HG03565 (cell line): Measurements from ENCODE around the gene RABGEF1.
"Not testable (repeated sequence)": the region's sequence is repeated elsewhere in the genome, so short reads cannot be mapped to it uniquely, and the experiment has no call there.

ENCODE experiments used
- ATAC-seq: cut with Tn5 transposase; IDR thresholded peaks from one replicate; pipeline ENCODE4 v1.9.1; 2021; ENCODE audit warnings: mild to moderate bottlenecking, moderate library complexity; ENCODE audit not compliant: unreplicated experiment

The RABGEF1 gene

DNA sequence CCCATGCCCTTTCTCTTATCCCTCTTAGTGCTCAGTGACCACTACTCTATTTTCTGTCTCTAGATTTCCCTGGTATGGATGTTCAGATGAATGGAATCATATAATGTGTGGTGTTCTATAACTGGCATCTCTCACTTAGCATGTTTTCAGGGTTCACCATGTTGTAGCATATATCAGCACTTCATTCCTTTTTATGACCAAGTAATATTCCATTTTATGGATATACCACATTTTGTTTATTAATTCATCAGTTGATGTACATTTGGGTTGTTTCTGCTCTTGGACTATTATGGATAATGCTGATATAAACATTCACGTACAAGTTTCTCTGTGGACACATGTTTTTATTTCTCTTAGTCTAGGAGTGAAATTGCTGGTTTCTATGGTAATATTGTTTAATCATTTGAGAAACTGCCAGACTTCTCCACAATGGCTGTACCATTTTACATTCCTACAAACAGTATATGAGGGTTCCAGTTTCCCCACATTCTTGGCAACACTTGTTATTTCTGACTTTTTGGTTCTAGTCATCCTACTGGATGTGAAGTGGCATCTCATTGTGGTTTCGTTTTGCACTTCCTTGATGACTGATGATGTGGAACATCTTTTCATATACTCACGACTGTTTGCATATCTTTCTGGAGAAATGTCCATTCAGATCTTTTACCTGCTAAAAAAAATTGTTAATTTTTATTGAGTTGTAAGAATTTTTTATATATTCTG lies 23.3 kb downstream of the RABGEF1 start:
- not testable (repeated sequence) for ATAC-seq

DNA sequence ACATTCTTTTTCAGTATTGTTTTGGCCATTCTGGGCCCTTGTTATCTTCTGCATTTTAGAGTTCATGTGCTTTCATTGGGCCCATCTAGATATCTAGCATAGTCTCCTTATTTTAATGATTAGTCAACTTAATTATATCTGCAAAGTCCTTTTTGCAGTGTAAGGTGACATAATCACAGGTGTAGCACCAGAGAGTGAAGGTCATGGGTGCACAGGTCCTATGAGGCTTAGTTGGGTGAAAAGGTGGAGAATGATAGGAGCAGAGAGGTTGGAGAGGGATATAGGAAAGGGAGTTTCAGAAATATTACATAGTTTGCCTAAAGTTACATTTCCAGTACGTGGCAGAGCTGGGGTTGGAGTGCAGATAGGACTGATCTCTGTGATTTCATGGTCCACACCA lies 24.4 kb downstream of the RABGEF1 start:
- not testable (repeated sequence) for ATAC-seq

DNA sequence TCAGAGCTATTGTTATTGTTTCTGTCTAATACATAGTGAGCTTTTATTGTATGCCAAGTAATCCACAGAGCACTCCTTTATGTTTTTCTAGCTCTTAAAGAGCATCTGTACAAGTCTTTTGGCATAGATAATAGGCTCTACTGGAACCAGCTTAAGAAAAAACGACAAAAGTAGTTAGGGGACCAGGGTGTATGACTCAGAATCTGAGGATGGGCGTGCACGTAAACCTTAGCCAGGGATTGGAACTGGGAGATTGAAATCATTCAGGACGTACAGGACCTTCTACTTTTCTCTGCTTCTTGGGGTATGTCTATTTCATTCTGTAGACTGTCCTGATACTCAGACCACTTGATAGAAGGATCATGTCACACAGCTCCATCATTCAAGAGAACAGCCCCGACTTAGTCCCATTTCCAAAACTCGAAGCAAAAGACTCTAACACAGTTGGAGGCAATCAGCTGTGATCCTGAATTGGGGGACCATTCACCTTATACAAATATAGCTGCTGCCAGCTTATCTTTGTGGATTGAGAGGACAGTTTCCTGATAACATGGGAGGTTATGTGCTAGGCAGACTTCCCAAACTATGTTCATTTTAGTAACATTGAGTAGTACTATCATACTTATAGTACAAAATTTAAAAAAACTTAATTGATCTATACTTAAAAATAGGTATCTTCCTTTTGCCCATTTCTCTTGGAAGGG lies 24.9 kb downstream of the RABGEF1 start:
- not testable (repeated sequence) for ATAC-seq

DNA sequence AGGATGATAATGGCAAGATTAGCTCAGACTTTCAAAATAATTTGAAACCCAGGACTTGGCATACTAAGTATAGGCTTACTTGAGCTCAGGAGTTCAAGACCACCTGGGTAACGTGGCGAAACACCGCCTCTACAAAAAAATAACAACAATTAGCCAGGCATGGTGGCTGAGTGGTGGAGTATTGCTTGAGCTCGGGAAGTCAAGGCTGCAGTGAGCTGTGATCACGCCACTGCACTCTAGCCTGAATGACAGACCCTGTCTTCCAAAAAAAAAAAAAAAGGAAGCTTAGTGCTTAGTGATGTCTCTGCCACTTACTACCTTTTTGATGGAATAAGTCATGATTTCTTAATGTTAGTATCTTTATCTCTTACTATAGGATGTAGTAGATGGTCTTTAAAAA lies 25.5 kb downstream of the RABGEF1 start:
- no peak for ATAC-seq

DNA sequence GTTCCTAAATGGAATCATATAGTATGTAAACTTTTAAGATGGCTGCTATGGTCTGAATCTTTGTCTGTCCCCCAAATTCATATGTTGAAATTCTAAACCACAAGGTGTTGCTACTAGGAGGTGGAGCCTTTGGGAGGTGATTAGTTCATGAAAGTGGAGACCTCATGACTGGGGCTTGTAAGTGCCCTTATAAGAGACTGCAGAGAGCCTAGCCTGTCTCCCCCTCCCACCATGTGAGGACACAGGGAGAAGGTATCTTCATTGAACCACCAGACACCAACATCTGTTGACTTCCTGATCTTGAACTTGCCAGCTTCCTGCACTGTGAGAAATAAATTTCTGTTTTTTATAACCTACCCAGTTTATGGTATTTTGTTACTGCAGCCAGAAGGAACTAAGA lies 27.0 kb downstream of the RABGEF1 start:
- not testable (repeated sequence) for ATAC-seq

DNA sequence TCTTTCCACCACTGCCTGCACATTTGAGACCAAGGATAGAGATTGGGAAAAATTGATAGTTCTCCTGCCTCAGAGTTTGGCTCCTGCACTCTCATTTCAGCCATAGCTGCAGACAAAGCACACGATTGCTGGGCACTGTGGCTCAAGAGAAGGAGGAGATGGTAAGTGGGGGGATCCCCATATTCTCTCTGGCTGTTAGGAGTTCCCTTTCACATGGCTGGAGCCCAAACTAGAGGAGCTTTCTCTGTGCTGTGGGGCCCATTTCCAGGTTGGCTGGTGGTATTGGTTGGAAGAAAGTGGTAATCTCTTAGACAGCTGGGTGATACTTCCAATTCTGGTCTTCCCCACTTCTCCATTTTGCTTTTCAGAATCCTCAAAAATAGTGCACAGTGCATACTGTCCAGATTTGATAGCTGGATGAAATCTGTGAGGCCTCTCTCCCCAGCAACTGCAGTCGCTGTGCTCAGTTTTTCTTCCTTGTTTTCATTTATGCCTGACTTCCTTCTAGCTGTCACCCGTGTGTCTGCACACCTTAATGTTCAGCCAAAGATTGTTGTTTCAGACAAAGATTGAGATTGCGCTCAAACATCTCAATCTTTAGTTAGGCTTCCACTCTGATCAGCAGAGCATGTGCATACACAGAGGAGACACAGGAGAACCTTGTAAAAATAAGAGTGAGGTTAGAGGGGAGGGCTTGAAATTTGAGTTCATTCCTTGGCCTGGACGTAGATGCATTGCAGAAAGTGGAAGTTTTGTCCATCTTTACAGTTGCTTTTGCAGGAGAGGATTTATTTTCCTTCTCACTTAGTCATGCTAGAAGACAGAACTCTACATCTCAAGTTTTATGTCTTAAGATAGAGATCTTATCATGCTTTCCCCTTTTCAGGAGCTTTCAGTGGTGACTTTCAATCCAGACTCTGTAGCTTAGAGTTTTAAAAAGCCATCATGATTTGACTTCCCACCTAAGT lies 28.6 kb downstream of the RABGEF1 start:
- no peak for ATAC-seq

DNA sequence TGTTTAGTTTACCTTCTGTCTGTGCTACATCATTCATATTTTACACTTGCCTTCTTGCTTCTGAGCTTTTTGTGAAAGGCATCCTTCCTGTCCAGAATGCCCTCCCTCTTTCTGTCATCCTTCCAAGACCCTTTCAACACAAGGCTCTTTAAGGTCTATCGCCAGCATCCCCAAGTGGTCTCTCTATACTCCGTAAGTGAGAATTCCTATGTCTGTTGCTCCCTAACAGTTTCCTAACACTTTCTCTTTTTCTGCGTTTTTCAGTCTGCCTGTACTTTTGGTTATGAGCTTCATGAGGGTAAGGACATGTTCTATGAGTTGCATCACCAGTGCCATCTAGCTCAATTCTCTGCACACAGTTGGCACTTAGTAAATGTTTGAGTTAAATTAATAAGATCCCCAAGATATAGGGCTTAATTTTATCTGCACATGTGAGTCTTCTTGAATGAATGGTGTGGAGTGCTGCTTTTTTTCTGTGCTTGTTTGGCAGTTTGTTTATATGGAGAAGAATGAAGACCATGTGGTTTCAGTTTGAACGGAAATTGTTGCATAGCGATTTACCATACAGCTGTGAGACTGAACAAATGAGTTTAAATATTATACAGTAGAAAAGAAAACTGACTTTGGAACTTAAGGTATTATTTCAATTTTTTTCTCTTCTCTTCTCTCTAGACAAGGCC lies 29.4 kb downstream of the RABGEF1 start:
- ATAC-seq: no peak

DNA sequence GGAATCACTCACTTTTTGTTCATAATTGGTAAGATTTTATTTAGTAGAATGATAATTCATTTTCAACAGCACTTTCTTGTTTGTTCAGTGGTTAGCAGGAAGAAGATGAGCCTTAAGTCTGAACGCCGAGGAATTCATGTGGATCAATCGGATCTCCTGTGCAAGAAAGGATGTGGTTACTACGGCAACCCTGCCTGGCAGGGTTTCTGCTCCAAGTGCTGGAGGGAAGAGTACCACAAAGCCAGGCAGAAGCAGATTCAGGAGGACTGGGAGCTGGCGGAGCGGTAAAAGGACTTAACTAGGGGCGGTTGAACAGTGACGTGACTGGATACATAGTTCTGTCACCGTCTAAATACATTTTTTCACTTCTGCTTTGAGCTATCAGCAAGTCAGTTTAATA lies 31.3 kb downstream of the RABGEF1 start:
- ATAC-seq: no peak

DNA sequence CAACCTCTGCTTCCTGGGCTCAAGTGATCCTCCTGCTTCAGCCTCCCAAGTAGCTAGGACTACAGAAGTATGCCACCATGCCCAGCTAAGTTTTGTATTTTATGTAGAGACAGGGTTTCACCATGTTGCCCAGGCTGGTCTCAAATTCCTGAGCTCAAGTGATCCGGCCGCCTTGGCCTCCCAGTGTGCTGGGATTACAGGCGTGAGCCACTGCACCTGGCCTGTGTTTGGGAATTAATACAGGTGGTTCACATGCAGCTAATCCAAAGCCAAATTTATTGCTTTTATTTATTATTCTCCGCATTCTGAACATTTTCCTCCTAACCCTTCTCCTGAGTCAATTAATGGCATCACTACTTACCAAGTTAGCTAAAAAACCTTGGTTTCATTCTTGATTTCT lies 33.2 kb downstream of the RABGEF1 start:
- ATAC-seq: not testable (repeated sequence)

DNA sequence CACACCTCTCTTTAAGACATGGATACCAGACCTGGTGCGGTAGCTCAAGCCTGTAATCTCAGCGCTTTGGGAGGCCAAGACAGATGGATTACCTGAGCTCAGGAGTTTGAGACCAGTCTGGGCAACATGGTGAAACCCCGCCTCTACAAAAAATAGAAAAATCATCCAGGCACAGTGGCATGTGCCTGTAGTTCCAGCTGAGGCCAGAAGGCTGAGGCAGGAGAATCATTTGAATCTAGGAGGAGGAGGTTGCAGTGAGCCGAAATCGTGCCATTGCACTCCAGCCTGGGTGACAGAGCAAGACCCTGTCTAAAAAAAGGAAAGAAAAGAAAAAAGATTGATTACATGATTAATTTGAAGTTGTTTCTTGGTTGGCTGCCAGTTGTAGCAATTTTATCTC lies 35.9 kb downstream of the RABGEF1 start:
- ATAC-seq: not testable (repeated sequence)

DNA sequence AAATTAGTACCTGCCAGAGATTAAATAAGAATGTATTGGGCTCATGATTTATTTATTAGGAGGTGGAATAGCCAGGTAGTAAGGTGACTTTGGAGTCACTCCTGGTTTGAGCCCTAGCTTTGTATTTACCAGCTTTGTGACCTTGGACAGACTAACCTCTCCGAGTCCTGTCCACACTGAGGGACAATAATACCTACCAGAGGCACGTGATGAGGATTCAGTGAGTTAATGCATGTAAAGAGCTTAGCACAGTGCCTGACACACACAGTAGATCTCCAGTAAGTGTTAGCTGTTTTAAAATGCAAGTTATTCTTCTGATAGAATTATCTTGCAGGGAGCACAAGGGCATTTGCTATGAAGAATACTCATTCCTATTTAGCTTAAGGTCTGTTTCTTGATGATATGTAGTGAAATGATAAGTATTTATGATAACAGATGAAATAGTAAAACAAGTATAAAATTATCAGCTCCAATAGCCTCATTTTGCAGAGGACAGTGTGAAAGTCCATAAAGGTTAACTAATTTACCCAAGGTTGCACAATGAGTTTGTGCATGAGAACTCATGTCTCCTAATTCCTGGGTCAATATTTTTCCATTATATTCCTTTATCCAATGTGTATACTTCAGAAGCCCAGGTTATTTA lies 36.4 kb downstream of the RABGEF1 start:
- no peak for ATAC-seq

DNA sequence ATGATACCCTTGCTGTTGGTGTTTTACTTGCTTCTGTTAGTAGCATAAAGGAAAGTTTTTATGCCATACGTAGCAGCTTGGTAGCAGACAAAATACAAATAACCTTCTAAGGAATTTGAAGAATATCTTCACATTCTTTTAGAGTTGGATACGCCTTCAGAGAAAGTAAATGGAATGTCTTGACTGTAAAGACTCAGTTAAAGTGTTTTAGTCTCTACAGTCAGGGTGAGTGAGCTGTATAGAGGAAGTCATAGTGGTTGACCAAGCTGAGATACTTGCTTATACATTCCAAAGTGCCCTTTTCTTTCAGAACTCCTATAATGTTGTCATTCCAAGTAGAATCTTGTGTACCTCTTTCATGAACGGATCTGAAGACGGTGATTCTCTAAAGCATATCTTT lies 37.7 kb downstream of the RABGEF1 start:
- ATAC-seq: no peak

DNA sequence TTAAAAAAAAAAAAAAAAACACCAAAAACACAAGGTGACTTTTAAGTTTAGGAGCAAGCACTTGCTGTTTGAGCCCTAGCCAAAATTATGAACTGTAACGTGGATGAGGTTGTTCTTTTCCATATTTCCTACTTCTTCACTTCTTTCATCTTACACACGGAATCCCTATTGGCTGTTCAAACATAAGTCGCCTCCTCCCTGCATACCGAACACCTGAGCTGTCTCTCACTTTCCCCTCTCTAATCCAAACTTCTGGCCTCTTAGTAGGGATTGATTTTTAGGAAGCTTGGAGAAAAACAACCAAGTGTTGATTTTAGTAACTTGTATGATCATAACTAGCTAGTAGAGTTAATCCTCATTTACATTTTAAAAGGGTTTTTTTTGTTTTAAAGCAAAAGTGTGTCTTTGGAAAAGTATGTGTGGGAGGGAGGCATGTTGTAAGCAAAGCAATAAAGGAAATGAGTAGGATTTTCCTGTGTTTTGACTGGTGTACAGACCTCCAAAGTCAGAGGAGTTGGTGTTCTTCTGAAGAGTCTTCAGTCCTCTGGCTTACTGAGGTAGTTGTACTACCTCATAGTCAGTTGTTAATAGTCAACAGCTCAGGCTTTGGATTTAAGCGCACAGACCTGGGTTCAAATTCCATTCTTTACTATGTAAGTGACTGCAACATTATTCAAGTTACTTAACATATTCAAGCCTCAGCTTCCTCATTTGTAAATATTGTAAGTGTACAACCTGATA lies 39.3 kb downstream of the RABGEF1 start:
- no peak for ATAC-seq

DNA sequence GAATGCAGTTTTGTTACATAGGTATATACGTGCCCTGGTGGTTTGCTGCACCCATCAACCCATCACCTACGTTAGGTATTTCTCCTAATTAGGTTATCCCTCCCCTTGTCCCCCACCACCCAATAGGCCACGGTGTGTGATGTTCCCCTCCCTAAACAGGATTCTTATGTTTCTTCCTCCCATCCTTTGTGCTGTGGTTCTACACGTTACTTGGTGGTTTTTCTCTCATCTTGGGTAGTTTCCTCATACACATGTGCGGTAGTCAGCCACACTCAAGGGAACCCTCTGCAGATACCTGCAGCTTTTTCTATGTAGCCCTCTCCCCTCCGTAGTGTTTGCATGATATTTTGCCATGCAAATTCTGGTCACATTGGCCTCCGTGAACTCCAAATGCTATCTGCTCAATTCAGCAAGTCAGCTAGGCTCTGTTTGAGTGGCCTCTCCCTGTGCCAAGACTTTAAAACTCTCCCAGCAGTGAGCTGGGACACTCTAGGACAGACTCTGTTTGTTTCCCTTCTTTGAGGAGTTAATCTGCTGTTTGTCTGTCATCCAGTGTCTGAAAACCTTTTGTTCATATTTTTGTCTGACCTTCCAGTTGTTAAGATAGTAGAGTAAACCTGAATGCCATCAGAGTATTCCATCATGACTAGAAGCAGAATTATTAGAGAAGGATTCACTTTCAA lies 41.0 kb downstream of the RABGEF1 start:
- ATAC-seq: no peak

DNA sequence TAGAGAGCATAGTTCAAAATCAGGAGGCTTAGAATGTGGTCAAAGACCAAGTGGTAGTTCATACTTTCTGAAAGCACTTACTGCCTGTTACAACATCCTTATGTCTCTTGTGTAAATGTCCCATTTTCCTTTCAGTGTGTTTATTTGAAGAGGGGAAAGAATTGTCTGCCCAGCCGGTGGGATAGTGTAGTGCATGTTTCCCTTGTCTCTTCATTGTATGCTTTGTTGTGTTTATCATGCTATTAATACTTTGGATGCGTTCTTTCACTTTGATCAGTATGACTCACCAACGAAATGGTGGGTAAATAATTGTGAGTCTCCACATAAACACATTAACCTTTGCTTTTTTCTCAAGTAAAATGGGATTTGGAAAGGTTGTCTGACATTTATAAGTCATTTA lies 42.3 kb downstream of the RABGEF1 start:
- not testable (repeated sequence) for ATAC-seq

DNA sequence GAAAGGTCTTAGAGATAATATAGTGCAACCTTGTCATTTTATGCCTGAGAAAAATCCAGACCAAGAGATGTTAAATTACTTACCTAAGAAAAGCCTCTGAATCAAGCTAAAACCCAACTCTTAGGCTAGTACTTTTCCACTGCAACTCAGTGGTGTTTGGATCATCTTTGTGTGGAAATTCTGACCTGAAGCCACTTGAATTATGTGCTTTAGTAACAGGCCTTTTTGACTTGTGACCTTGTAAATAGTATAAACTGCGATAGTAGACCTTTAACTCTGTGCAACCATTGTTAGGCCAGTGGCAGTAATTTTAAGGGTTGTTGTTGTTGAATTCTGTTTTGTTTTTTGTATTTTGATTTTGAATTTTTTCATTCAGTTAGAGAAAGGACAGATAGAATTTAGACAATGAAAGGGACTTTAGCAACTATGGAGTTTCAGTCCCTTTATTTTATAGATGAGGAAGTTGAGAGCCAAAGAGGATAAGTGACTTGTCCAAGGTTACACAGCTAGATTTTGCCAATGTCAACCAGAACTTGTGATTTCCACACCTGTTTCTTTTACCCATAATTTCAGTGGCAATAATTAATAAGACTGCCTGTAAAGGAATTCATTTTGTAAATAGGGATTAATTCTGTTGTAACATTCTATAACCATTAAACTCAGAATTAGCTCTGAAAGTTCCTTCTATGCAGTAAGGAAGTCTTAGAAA lies 43.5 kb downstream of the RABGEF1 start:
- not testable (repeated sequence) for ATAC-seq

DNA sequence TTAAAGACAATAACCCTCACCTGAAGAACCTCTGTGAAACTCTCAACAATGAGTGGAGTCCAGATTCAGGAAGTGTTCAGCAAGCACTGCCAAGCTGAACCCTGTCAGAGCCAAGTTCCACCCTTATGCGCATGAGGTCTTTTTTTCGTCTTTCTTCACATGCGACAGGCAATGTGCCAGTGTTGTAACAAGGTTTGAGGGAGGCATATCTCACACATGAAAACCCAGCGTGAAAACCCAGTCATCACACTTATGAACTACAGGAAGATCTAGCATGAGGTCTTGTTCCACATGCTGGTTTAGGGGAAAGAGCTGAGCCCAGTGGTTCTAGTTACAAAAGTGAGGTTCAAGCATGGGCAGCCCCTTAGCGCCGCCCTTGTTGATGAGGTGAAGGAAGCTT lies 49.7 kb downstream of the RABGEF1 start:
- no peak for ATAC-seq

DNA sequence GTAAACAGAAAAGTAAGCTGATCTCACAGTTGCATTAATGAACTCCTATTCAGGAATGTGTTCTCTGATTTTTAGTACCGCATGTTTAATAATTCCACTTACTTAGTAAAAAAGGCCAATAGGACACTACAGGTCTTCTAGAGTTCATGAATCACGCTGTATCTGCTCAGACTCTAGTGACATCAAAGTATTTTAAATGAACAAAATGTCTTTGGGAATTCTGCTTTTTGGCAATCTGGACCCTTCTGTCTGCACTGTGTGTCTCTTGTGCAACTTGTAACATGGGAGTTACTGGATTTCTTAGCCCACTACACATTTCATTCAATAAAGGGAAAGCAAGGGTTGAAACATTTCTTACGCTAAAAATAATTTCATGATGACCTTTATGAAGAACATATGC lies 50.2 kb downstream of the RABGEF1 start:
- ATAC-seq: no peak
